ENCODE results near the gene GKN2. TPM values are rescaled to one million over a fixed set of nuclear protein-coding genes. Genes with fewer than 3 reads are reported as not detected.

Gene GKN2
- total and polyA plus RNA-seq, 2 of the 13 experiments (the other 11 are each of a cell fraction or from before 2014, with no cell fraction given), result not detected

- Histone ChIP-seq H3K4me1 (ENCODE audit: insufficient read depth, low read length) (peaks cover 18% of the 10 kb centered on the region), H2AFZ (ENCODE audit: low read length) (peak overlapping the region; percentile 55), H3K9me3 (ENCODE audit: low read length) (0 out of 2 replicates have a peak, but pooled peaks cover 4% of the 10 kb centered on the region), H3K4me3 (replicated peaks in 1 of 3; ENCODE audit: insufficient read depth in 1 of 3, low read depth in 2 of 3, low read length in 3 of 3) (peak overlapping the region; percentile 25 to 66 (median 31); a peak in 5 of 6 replicates), H3K4me2 (ENCODE audit: low read depth, low read length) (peak overlapping the region; percentile 83), H3K79me2 (ENCODE audit: insufficient read depth, low read length) (no peaks in the 10 kb centered on the region), H3K27me3 (ENCODE audit: control insufficient read depth in 1 of 2, insufficient read depth in 2 of 2, low read length in 2 of 2) (no peaks in the 10 kb centered on the region; a peak in 2 of 5 replicates), H3K27ac (ENCODE audit: extremely low read length, insufficient read depth, low read length) (no peak overlapping the region), H4K20me1 (ENCODE audit: insufficient read depth, low read length) (no peaks in the 10 kb centered on the region), H3K9ac (ENCODE audit: insufficient read depth, low read depth, low read length) (peak overlapping the region; percentile 25), H3K36me3 (replicated peaks in 1 of 2; ENCODE audit: control insufficient read depth in 1 of 2, insufficient read depth in 2 of 2, low read length in 2 of 2) (no peaks in the 10 kb centered on the region)
- BruUV-seq (replicated peaks), result no TSS peak
- POLR2A ChIA-PET, result no interaction called here
- WGBS (ENCODE audit: low lambda C conversion rate), result 32% methylated on average over 15 of the region's 27 CpGs
- peak; percentile 94 for ATAC-seq
- CTCF ChIA-PET (ENCODE audit: low intra/inter-chr PET ratio, low total read pairs), result interaction anchor here (0.9 to 1.7 kb wide), 2 partner anchors 69 to 363 kb away, joined by 3 to 9 read pairs; partner anchors contain the start of gene ANTXR1
- intact Hi-C loops (cut with micrococcal nuclease; ENCODE audit: unreplicated experiment) (loop anchor here (1.0 kb wide), 2 partner anchors 68 to 363 kb away; no protein-coding TSS in a partner anchor), in situ Hi-C loops (cut with HindIII; ENCODE audit: extremely low pct_ligation_motif_present, low pct_unique_long_range_greater_than_20kb) (loop anchor here (10.0 kb wide), 1 partner anchor 361 kb away; no protein-coding TSS in a partner anchor)
- DNase-seq (ENCODE audit: low spot score), result peak; percentile 72
- peak; percentile 88 for FAIRE-seq
- TF ChIP-seq, protein P1, sequence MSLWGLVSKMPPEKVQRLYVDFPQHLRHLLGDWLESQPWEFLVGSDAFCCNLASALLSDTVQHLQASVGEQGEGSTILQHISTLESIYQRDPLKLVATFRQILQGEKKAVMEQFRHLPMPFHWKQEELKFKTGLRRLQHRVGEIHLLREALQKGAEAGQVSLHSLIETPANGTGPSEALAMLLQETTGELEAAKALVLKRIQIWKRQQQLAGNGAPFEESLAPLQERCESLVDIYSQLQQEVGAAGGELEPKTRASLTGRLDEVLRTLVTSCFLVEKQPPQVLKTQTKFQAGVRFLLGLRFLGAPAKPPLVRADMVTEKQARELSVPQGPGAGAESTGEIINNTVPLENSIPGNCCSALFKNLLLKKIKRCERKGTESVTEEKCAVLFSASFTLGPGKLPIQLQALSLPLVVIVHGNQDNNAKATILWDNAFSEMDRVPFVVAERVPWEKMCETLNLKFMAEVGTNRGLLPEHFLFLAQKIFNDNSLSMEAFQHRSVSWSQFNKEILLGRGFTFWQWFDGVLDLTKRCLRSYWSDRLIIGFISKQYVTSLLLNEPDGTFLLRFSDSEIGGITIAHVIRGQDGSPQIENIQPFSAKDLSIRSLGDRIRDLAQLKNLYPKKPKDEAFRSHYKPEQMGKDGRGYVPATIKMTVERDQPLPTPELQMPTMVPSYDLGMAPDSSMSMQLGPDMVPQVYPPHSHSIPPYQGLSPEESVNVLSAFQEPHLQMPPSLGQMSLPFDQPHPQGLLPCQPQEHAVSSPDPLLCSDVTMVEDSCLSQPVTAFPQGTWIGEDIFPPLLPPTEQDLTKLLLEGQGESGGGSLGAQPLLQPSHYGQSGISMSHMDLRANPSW (CRISPR knock-in tag; IDR thresholded peaks at IDR 0.05; ENCODE audit: borderline replicate concordance), result 0 out of 2 replicates have a peak, but pooled peaks have one; percentile 62
- TF ChIP-seq SKI (IDR thresholded peaks at IDR 0.05; ENCODE audit: partially characterized antibody) (no peak), MED13 (CRISPR knock-in tag; IDR thresholded peaks at IDR 0.05) (no peak), RBAK (CRISPR knock-in tag; IDR thresholded peaks at IDR 0.05) (no peak), SMARCC2 (IDR thresholded peaks at IDR 0.05) (no peak), THAP9 (CRISPR knock-in tag; IDR thresholded peaks at IDR 0.05; ENCODE audit: borderline replicate concordance) (peak; percentile 51; the same call in 1 of the 2 replicates), ZNF432 (CRISPR knock-in tag; IDR thresholded peaks at IDR 0.05; ENCODE audit: borderline replicate concordance) (no peak), HOXA3 (CRISPR knock-in tag; IDR thresholded peaks at IDR 0.05) (no peak; the same call in 1 of the 2 replicates), ZNF644 (CRISPR knock-in tag; IDR thresholded peaks at IDR 0.05; ENCODE audit: low read depth) (no peak), PTBP1 (IDR thresholded peaks at IDR 0.05; ENCODE audit: low read depth, low read length, poor library complexity, severe bottlenecking) (no peak), ZSCAN9 (CRISPR knock-in tag; IDR thresholded peaks at IDR 0.05; ENCODE audit: borderline replicate concordance) (no peak), POLR2AphosphoS2 (IDR thresholded peaks at IDR 0.05; ENCODE audit: low read depth, low read length) (no peak), HNF1B (CRISPR knock-in tag; IDR thresholded peaks at IDR 0.05) (no peak; the same call in 1 of the 2 replicates), NFKB2 (CRISPR knock-in tag; IDR thresholded peaks at IDR 0.05; ENCODE audit: borderline replicate concordance) (0 out of 2 replicates have a peak, but pooled peaks have one; percentile 51), CHCHD3 (CRISPR knock-in tag; IDR thresholded peaks at IDR 0.05) (no peak)
Observed at GRCh38 chr2:68943581-68944568, 8.8 kb downstream of the GKN2 start.
